HG02981 (cell line): ENCODE results near the gene SEMA3C.

Source experiments
- ATAC-seq: cut with Tn5 transposase; IDR thresholded peaks from one replicate; pipeline ENCODE4 v1.9.1; 2021; ENCODE audit warnings: mild to moderate bottlenecking, moderate library complexity; ENCODE audit not compliant: unreplicated experiment

Gene SEMA3C

DNA sequence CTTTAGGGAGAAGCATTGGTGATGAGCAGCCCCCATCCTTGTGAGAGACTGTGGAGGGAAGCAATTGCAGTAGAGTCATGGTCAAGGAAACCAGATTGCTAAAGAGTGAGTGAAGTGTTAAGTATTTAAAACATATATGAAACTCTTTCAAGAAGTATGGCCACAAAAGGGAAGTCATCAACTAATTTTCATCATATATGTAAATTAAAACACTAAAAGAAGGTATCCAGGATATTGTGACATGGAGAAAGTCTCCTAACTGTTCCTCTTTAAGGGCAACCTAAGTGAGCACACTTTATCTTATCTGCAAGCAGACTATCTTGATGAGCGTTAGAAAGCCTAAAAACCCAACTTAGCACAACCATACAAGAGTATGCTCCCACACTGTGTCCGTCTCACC, 210.7 kb downstream of the SEMA3C start:
- no peak for ATAC-seq

DNA sequence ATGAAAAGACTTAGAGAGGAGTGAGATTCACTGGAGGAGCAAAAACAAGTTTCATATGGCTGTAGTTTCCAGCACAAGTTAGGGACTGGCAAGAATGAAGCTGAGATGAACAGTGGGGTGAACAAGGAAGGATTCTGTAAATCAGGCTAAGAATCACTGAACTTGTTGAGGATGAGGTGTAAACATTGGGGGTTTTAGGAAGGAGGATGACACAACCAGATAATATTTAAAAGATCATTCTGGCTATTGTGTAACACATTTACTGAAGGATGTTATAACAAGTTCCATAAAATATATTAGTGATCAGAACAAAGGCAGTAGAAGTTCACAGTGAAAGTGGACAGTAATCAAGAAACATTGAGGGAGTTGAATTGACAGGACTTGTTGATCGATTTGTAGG, 211.5 kb downstream of the SEMA3C start:
- no peak for ATAC-seq

DNA sequence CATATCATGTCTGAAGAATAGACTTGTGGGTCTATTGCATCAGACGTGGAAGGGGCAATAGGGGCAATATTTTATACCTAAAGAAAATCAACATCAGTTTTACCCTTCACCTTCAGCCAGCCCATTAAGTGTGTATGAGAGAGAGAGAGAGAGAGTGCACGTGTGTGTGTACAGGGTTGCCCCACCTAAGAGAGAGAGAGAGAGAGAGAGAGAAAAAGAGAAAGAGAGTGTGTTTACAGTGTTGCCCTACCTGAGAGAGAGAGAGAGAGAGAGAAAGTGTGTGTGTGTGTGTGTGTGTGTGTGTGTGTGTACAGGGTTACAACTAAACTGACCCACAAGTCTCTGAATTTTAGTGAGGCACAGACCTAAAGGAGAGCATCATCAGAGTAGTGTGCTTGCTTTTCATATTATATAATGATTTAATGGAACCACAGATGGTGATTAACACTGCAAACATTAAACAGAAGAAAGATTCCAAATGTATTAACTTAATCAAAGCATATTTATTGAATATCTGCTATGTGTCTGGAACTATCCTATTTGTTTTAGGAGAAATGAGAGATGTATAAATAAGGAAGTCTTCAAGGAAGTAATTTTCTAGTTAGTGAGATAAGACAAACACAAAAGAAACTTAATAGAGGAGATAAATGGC, 213.6 kb downstream of the SEMA3C start:
- ATAC-seq, result no peak

DNA sequence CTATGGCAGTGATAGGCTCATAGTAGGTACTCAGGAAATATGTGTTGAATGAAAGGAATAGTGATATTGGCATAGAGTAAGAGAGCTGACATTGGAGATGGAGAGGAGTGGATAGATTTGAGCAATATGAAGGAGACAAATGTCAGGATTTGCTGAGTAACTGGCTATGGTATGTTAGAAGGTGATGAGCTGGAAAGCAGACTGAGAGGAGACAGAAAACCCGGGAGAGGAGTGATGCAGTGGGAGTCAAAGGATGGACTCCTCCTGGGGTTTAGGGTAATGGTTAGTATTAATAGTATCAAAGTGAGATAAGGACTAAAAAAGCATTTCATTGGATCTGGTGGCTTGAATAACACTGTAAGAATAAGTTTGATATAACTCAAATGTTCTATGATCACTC, 215.6 kb downstream of the SEMA3C start:
- no peak for ATAC-seq

- no peak for ATAC-seq
These were observed 219.1 kb downstream of the SEMA3C start for GRCh38 chr7:80699721-80700256.

DNA sequence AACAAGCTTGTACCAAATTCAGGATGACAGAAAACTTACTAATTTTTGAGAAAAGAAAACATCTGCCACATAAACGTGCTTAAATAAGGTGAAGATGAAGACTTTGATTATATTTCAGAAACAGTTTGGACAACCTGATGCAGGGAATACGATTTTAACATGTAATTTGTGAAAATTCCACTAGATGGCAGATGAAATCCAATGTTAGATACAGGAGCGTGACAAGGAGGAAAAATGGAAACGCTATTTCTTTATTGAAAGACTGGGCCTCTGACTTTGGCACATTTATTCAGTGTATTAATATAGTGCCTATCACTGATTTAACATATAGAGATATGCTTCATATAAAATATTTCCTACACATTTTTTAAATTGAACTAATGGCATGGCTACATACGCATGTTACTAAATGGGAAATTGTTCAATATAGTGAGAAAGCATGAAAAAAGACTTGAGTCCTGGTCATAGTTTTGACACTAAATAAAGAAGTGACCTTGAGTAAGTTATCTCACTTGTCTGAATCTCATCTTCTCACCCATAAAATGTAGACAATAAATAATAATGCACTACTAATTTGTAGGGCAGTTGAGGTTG, 219.7 kb downstream of the SEMA3C start:
- peak; percentile 81 for ATAC-seq
